ENCODE measurements around the gene C1orf198. TPM values are rescaled to one million over a fixed set of nuclear protein-coding genes. Genes with fewer than 3 reads are reported as not detected.

The C1orf198 gene
- total and polyA plus RNA-seq, 2 of the 8 experiments (the other 6 are each of a cell fraction or from before 2014, with no cell fraction given): 30.6 to 45.0 TPM

DNA sequence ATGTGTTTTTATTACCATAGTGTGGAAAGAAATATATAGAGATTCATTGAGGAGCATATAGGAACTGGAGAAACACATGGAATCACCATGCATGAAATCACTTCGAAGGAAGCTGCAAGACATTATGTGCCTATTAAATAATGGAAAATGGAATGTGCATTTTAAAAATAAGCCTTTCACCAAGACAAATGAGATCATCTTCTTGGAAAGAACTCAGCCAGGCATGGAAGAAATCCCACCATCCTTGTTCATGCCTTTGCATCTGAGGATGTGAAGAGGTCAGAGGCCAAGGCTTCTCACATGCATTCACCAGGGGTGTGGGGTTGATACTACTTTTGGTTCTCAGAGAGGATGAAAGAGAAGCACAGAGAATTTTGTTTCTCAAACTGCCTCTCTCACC is 50.0 kb downstream of the C1orf198 start:
- Histone ChIP-seq H3K79me2 (ENCODE audit: control insufficient read depth in 1 of 2, insufficient read depth in 2 of 2, low read length in 2 of 2) (no peaks in the 10 kb centered on the region), H2BK5ac (ENCODE audit: low read depth, low read length) (no peak overlapping the region), H3K14ac (ENCODE audit: insufficient read length) (no peak overlapping the region), H4K91ac (replicated peaks; ENCODE audit: insufficient read length, low read length) (no peak overlapping the region), H3K4me2 (ENCODE audit: insufficient read depth in 1 of 2, low read depth in 2 of 2, low read length in 2 of 2) (no peak overlapping the region), H2BK15ac (ENCODE audit: low read length) (no peak overlapping the region), H4K5ac (ENCODE audit: insufficient read length, low read depth, low read length) (no peak overlapping the region), H3K23ac (ENCODE audit: insufficient read length) (no peak overlapping the region), H3K27ac (ENCODE audit: low read depth, low read length) (no peak overlapping the region), H3K79me1 (ENCODE audit: low read depth, low read length) (no peaks in the 10 kb centered on the region), H4K8ac (ENCODE audit: extremely low read depth, insufficient read depth, low read length) (no peak overlapping the region), H3K23me2 (ENCODE audit: low read depth, low read length) (no peaks in the 10 kb centered on the region), H2AFZ (ENCODE audit: low read length) (no peak overlapping the region), H2BK20ac (ENCODE audit: low read length) (no peak overlapping the region), H3K36me3 (ENCODE audit: control insufficient read depth in 2 of 4, insufficient read depth in 4 of 4, low read length in 3 of 4) (no peaks in the 10 kb centered on the region), H3K9me3 (ENCODE audit: insufficient read depth in 2 of 2, low read depth in 1 of 2, low read length in 1 of 2) (no peaks in the 10 kb centered on the region), H4K20me1 (replicated peaks in 1 of 2; ENCODE audit: control insufficient read depth in 1 of 2, insufficient read depth in 2 of 2, low read length in 2 of 2) (peaks cover 0 to 1% of the 10 kb centered on the region in 2 experiments), H2BK120ac (replicated peaks; ENCODE audit: low read depth, low read length) (no peak overlapping the region), H3K56ac (replicated peaks; ENCODE audit: insufficient read length, low read depth, low read length) (no peak overlapping the region), H3K9ac (replicated peaks in 1 of 4; ENCODE audit: extremely low read depth in 1 of 4, low read depth in 3 of 4, low read length in 3 of 4) (no peak overlapping the region), H3K27me3 (replicated peaks in 1 of 4; ENCODE audit: control insufficient read depth in 3 of 4, extremely low read depth in 1 of 4, insufficient read depth in 3 of 4, low read length in 3 of 4) (no peaks in the 10 kb centered on the region; a peak in 2 of 7 replicates), H3K4me1 (replicated peaks in 1 of 4; ENCODE audit: control insufficient read depth in 3 of 4, insufficient read depth in 4 of 4, low read length in 3 of 4) (no peaks in the 10 kb centered on the region), H3K18ac (ENCODE audit: extremely low read depth, low read length) (no peak overlapping the region), H3K4me3 (ENCODE audit: extremely low read depth in 1 of 4, insufficient read depth in 2 of 4, low read depth in 3 of 4, low read length in 4 of 4) (no peak overlapping the region), H3K4ac (replicated peaks; ENCODE audit: insufficient read length, low read depth, low read length) (no peak overlapping the region), H2AK5ac (ENCODE audit: low read depth, low read length) (no peak overlapping the region), H2BK12ac (ENCODE audit: low read depth, low read length) (no peak overlapping the region)
- POLR2A ChIA-PET (ENCODE audit: partially characterized antibody): no interaction called here
- no peak for TF ChIP-seq POU5F1 (IDR thresholded peaks at IDR 0.05; ENCODE audit: low read depth, low read length)
- TF ChIP-seq HDAC6 (IDR thresholded peaks at IDR 0.05; ENCODE audit: low read depth, low read length): no peak
- TF ChIP-seq SRF (IDR thresholded peaks at IDR 0.05; ENCODE audit: low read depth, low read length): no peak
- TF ChIP-seq SP4 (IDR thresholded peaks at IDR 0.05; ENCODE audit: low read length): no peak
- TF ChIP-seq CREB1 (IDR thresholded peaks at IDR 0.05): no peak
- WGBS, 2 experiments (ENCODE audit: extremely low coverage in 1 of 2, insufficient coverage in 1 of 2, insufficient read length in 1 of 2, insufficient replicate concordance in 2 of 2, low coverage in 1 of 2, low lambda C conversion rate in 2 of 2, missing lambda C conversion rate in 1 of 2): 84% methylated on average over 1 of the region's 1 CpG; no CpG with 5 or more reads in 1 of the 2 experiments
- no peak for DNase-seq (ENCODE audit: low read depth in 1 of 2, low spot score in 2 of 2)
- FAIRE-seq: no peak
- CTCF ChIA-PET (ENCODE audit: partially characterized antibody): no interaction called here
